NCI-H774 (cell line): ENCODE measurements around the gene MTIF2.
A peak's percentile ranks its signal among the peaks of the same experiment; 100 is the strongest.
"Not testable (repeated sequence)": the region's sequence is repeated elsewhere in the genome, so short reads cannot be mapped to it uniquely, and the experiment has no call there.

Experiments
- DNase-seq: peaks from one replicate; lab custom pipeline; 2025; lab: John Stamatoyannopoulos, UW

Gene MTIF2

DNA sequence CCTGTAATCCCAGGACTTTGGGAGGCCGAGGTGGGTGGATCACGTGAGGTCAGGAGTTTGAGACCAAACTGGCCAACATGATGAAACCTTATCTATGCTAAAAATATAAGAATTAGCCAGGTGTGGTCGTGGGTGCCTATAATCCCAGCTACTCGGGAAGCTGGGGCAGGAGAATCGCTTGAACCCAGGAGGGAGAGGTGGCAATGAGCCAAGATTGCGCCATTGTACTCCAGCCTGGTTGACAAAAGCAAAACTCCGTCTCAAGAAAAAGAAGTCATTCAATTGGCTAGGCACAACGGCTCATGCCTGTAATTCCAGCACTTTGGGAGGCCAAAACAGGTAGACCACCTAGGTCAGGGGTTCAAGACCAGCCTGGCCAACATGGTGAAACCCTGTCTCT is 27.4 kb downstream of the MTIF2 start:
- DNase-seq, result not testable (repeated sequence)

DNA sequence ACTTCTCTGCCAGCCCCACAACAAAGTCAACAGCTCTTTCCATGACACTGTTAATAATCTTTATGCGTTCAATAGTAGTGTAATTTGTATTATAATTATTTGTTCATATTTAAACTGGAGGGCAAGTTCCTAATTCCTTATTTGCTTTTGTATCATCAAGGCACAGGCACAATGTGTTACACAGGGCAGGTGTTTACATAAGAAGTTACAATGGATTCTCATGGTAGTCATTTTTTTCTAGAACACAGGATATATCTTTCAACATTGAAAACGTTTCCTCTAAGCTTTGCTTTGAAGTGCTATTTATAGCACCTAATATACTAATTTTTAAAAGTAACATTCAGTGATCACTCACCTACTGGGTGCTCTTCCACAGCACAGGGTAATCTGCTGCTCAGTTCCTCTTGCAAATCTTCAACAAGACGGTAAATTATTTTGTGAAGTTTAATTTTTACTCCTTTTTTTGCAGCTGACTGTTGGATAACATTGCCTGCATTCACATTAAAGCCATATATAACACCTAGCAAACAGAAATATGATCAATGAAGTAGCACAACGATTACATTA is 29.3 kb downstream of the MTIF2 start:
- peak; percentile 15 for DNase-seq

DNA sequence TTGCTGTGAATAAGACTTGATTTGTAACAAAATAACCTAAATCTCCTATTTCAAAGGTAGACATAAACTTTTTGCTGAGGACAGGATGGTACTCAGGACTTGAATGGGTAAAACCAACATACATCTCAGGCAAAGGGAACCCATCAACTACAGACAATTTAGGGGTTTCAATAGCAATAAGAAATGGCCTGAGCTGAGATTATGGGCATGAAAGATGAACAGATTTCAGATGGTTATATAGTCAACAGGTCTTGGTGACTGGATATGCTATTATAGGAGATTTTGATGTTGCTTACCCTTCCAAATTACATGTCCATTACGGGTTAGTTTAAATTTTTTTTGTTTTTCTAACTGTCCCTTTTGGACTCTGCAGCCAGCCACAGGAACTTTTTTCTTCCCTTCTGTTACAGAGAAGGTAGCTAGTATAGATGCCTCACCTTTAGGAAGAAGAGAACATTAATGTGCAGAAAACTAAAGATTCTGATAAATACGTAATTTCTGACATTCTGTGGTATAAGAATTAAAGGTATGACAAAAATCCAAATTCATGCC is 32.0 kb downstream of the MTIF2 start:
- no peak for DNase-seq

GRCh38 chr2:55235724-55236538 is 33.1 kb downstream of the MTIF2 start:
- no peak for DNase-seq

GRCh38 chr2:55233658-55233940 is 35.4 kb downstream of the MTIF2 start:
- DNase-seq, result no peak

DNA sequence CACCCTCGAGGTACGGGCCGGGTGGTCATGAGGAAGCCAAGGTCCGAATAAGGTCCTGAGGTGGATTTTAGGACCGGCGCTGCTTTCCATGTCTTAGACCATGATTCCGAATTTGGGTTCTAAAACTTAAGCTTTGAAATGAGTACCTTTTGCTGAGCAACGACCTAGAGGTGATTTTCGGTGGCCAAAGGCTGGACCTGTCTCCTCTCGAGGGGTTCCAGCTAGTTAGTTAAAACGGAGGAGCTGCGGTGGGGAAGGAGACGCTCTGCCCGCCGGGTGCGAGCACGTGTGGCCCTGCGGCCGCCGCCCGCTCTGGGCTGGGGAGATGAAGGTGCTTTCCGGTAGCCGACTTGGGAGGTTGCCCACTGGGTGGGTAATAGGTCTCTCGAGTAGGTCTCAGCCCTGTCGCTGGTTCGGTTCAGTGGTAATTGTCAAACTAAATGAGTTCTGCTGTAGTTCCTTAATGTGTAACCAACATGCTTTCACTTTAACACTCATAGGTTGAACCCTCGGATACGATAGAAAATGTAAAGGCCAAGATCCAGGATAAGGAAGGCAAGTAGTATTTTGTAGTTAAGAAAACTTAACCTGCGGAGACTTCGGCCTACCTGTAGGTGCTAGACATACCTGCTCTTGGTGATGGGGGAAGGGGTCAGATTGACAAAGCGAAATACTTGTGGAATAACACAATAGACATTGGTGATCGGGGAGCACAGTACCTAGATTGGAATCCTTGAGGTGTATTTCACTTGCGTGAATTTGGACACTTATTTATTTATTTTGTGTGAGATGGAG is 36.0 kb downstream of the MTIF2 start:
- no peak for DNase-seq

DNA sequence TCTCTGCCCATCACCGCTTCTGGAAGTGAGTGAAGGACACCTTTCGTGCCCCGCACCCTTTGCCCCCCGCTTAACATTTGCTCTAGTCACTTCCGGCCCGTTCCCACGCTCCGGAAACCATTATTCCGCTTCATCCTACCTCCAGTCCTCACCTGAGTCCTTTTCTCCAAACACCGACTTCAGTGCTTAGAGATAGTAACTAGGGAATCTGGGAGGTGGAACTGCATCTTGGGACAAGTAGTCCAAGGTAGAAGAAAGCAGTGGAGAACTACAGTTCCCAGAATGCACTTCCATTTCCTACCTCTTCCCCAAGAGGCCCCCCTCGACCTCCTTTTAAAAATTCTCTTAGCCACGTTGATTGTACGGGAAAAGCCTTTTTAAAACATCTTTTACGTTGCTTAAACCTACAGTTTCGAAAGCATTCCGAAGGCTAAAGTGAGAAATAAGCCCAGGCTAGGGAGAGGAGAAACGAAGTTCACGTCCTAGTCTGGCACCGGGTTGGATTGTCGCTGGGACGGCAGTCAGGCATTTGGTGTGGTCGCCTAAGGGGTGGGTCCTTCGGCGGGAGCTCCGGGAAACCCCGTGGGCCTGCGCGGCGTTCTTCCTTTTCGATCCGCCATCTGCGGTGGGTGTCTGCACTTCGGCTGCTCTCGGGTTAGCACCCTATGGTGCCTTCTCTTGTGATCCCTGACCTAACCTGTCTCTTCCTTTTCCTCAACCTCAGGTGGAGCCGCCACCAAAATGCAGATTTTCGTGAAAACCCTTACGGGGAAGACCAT is 36.8 kb downstream of the MTIF2 start, which contains the start of the genes CLHC1 and RPS27A:
Gene CLHC1, minus strand, starts transcription at position 210 of the 779 bp plus-strand sequence. CDS start 9,882 bp downstream, outside the sequence.
Gene RPS27A, plus strand, starts transcription at position 605 of the 779 bp plus-strand sequence. Its CDS starts 137 bp downstream, at position 742.
- DNase-seq, result peak; percentile 94

GRCh38 chr2:55231546-55232083 is 37.4 kb downstream of the MTIF2 start:
- no peak for DNase-seq

DNA sequence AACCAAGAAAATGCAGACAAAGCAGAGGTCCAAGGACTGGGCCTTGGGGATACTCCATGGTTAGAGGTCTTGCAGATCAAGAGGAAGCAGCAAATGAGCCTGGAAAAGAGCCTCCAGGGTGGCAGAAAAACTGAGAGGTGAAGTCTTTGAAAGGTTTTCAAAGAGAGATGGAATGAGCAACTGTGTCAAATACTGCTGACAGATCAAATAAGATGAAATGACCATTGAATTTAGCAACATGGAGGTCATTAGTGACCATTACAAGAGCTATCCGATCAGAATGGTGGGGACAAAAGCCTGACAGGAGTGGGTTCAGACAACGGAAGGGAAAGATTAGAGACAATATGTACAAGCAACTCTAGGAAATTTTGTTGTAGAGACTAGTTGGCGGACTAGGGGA is 38.5 kb downstream of the MTIF2 start:
- DNase-seq, result no peak

DNA sequence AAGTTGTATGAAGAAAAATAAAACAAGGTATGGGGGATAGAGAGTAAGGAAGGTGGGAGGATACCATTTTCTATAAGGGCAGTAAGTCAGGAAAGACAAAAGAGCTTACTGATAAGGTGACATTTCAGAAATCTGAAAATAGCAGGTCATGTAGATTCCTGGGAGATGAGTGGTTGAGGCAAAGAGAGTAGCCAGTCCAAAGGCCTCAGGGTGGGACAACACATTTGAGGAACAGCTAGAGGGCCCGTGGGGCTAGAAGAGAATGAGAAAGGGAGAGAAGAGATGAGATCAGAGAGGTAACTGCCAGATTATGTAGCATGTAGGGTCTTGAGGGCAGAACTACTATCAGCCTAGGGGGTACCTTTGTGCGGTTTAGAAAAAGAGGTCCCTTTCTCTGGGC is 39.8 kb downstream of the MTIF2 start:
- no peak for DNase-seq

DNA sequence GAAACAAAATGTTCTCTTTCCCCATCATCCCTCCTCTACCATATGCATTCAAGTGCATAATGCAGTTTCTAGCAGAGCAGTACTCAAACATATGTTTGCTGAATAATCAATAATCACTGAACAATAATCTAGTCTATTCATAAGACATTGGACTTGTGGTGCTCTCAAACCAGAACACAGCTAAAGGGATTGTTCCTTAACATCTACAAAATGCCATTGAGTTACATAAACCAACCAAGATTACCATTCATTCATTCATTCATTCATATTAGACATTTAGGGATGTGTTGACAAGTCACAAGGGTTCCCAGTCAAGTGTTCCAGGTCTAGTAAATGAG is 40.8 kb downstream of the MTIF2 start:
- DNase-seq, result no peak

DNA sequence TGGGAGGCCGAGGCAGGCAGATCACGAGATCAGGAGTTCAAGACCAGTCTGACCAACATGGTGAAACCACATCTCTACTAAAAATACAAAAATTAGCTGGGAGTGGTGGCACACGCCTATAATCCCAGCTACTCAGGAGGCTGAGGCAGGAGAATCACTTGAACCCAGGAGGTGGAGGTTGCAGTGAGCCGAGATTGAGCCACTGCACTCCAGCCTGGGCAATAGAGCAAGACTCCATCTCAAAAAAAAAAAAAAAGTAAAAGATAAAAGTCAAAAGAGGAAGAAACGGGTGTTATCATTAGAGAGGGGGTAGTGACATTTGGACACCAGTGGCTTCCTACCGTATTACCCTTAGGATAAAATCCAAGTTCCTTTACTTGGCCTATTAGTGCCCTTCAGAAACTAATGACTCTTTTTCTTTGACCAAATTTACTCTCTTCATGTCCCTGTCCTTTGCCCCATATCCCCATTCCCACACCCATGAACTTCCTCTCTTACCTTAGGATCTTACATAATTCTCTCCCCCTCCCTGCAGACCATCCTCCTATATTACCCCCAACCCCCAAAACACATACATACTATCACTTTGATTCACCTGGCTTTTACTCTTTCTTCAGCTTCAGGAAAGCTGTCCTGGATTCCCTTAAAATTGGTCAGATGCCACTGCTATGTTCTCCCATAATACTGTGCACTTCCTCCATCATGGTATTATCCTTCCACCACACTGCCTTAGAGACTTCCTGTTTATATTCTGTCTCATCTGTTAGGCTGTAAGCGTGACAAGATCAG is 41.4 kb downstream of the MTIF2 start:
- DNase-seq, result not testable (repeated sequence)

DNA sequence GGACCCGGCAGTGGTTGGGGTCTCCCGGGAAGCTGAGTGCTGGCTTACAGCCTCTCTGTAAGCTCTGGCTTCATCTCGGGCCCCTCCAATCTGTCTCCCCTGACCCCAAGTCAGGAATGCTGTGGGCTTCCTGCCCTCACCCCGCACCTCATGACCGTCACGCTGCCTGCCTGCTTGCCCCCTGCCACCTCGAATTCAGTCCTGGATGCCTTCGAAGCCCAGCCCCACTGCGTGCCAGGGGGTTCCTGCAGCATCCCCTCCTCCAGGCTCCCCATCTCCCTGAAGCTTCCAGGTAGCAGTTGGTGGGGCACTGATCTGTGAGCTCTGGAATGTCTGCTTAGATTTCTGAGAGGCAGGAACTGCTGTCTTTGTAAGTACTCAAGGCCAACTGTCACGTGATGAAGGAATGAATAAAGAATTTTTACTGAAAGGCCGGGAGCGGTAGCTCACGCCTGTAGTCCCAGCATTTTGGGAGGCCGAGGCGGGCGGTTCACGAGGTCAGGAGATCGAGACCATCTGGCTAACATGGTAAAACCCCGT is 43.5 kb downstream of the MTIF2 start:
- no peak for DNase-seq

DNA sequence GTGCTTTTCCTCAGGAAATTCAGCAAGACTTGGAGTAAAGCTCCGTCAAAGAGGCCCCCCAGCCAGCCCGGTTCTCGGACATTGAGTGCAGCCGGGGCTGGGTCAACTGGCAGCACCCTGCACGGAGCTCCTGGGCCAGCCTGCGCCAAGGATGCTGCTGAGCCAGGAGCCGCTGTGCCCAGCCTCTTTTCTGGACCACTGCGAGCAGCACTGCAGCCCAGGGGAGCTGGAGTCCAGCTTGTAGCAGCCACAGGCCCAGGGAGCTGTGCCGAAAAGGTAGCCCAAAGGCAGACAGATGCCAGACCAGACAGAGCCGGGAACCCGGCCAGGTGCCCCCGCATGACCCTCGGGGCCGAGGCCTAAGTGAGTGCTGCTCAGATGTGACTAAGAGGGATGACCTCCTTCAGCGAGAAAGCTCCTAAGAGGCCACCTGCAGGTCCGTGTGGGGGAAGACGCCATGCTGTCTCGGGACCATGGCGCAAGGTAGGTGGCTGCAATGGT is 44.2 kb downstream of the MTIF2 start:
- no peak for DNase-seq

- DNase-seq, result no peak
Observed at GRCh38 chr2:55223958-55224760, 44.9 kb downstream of the MTIF2 start.

- DNase-seq, result no peak
Observed at GRCh38 chr2:55213822-55214221, 55.2 kb downstream of the MTIF2 start.

GRCh38 chr2:55204950-55205349 is 64.1 kb downstream of the MTIF2 start:
- no peak for DNase-seq

DNA sequence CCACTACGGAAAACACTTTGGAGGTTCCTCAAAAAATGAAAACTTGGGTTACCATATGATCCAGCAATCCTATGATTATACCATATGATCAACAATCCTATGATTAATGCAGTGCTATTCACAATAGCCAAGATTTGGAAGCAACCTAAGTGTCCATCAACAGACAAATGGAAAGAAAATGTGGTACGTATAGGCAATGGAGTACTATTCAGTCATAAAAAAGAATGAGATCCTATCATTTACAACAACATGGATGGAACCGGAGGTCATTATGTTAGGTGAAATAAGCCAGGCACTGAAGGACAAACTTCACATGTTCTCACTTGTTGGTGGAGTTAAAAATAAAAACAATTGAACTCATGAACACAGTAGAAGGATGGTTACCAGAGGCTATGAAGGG is 64.5 kb downstream of the MTIF2 start:
- DNase-seq, result no peak

DNA sequence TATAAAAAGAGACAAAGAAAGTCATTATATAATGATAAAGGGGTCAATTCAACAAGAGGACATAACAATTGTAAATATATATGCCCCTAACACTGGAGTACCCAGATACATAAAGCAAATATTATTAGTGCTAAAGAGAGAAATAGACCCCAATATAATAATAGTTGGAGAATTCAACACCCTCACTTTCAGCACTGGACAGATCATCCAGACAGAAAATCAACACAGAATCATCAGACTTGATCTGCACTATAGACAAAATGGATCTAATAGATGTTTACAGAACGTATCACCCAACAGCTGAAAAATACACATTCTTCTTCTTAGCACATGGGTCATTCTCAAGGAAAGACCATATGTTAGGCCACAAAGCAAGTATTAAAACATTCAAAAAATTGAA is 68.6 kb downstream of the MTIF2 start:
- DNase-seq, result no peak

GRCh38 chr2:55196526-55196925 is 72.5 kb downstream of the MTIF2 start:
- DNase-seq, result no peak
